ENCODE measurements around the gene MATN3. TPM values are rescaled to one million over a fixed set of nuclear protein-coding genes. Genes with fewer than 3 reads are reported as not detected.

MATN3 gene
- total RNA-seq, 1 donor from 2014 or later: 1.6 TPM

DNA sequence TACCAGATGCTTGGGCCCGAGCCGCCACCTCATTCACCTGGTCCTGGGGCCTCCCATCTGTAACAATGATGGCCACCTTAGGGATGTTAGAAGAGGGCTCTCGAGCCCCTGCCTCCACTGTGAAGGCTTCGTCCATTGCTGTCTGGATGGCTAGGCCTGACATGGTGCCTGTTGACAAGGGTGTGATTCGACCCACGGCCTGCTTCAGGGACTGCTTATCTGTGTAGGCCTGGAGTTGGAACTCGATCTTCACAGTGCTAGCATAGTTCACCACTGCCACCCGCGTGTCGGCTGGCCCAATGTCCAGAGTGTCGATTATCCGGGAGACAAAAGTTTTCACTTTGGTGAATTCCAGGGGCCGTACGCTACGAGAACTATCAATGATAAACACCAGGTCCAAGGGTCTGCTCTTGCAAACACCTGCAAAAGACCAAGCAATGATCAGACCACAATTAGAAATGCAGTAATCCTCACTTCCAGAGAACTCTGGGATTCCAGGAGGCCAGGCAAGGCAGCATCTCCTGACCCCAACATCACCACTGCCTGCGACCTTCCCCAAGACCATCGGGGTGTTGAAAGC, 6.5 kb downstream of the MATN3 start:
- no peak for FAIRE-seq

GRCh38 chr2:20005067-20005627, 7.3 kb downstream of the MATN3 start:
- FAIRE-seq: no peak
- no peak for DNase-seq (ENCODE audit: low spot score in 2 of 2)

More for the DNA sequence above, 6.5 kb downstream of the MATN3 start:
- no peak for DNase-seq (ENCODE audit: low spot score in 2 of 2)

GRCh38 chr2:20001361-20001863, 11.1 kb downstream of the MATN3 start:
- FAIRE-seq (no peak), DNase-seq (ENCODE audit: low spot score in 2 of 2) (no peak)

DNA sequence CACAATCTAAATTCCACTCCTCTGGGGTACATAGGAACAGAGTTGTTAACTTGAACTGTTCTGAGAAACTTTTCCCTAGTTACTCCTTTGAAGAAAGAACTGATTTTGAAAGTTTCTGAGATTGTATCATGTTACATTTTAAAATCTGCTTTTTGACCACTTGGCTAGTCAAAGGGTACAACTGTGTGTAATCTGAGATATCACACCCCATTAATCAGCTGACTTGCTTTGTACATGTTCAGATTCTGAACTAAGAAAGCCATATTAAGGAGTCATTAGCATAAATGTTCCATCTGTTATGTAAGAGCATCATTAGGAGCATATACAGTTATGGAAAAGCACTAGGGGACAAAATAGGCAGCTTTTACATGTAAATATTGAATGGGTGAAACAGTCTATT, 18.7 kb downstream of the MATN3 start:
- DNase-seq (ENCODE audit: low spot score in 2 of 2): no peak
- FAIRE-seq: no peak

- FAIRE-seq (no peak), DNase-seq (ENCODE audit: low spot score in 2 of 2) (no peak)
Observed at GRCh38 chr2:19991895-19992294, 20.6 kb downstream of the MATN3 start.

DNA sequence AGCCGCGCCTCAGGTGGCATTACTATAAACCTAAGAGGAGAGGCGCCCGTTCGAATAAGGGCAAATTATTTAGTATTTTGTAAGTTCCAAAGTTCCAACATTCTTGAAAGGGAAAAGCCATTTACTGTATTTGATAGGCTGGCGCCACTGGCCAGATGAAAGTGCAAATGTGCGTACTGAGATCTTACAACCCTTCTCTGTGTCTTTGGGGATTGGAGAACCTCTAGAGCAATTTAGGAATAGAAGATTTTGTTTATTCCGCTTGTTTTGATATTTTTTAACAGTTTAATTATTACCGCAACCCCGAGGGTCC, 22.1 kb downstream of the MATN3 start:
- DNase-seq (ENCODE audit: low spot score in 2 of 2) (no peak), FAIRE-seq (no peak)

GRCh38 chr2:19989667-19990415, 22.6 kb downstream of the MATN3 start, which contains the start of gene WDR35:
Gene WDR35 (minus strand): TSS chr2:19990105. CDS start chr2:19990015, 90 bp downstream.
- DNase-seq (ENCODE audit: low spot score in 2 of 2): peak; percentile 86 to 95
- no peak for FAIRE-seq

- FAIRE-seq (no peak), DNase-seq (ENCODE audit: low spot score in 2 of 2) (no peak)
Observed at GRCh38 chr2:19989342-19989666, 23.2 kb downstream of the MATN3 start.

DNA sequence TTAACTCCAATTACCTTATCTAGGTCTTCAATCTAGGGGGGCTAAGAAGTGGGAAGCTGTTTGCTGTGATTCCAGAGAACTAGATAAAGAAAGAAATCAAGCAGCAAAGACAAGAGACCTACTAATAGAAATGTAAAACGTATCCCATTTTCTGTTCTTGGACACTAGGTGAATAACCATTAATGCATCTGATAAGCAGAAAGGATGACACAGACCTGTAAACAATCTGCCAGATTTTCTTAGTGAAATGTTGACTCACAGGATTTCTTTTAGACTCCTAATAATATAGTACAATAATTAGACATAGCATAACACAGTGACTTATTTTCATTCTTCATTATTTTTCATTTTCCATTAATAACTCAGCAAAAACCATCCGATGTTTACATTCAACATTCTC, 23.9 kb downstream of the MATN3 start:
- FAIRE-seq: no peak
- DNase-seq (ENCODE audit: low spot score in 2 of 2): no peak

DNA sequence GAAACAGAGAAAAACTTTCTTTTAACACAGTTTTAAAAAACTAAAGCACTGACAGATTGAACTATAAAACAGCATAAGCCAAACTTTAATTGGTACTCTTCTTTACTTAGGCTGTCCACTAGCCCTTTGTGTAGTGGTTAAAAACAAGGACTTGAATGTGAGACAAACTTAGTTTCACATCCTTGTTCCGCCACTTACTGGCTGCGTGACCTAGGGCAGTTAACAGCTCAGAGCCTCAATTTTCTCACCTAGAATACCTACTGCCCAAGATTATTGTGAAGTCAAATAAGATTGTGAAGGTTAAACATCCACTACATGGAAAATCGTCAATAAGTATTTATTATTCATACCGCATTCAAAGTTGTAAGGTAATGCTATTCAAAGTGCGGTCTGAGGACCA, 24.5 kb downstream of the MATN3 start:
- DNase-seq (ENCODE audit: low spot score in 2 of 2): no peak
- FAIRE-seq: no peak

GRCh38 chr2:19982268-19982667, 30.2 kb downstream of the MATN3 start:
- DNase-seq (ENCODE audit: low spot score in 2 of 2): no peak
- FAIRE-seq: no peak

GRCh38 chr2:19979932-19980331, 32.5 kb downstream of the MATN3 start:
- FAIRE-seq (no peak), DNase-seq (ENCODE audit: low spot score in 2 of 2) (no peak)

- FAIRE-seq: no peak
- no peak for DNase-seq (ENCODE audit: low spot score in 2 of 2)
Observed at GRCh38 chr2:19973466-19973865, 39.0 kb downstream of the MATN3 start.

DNA sequence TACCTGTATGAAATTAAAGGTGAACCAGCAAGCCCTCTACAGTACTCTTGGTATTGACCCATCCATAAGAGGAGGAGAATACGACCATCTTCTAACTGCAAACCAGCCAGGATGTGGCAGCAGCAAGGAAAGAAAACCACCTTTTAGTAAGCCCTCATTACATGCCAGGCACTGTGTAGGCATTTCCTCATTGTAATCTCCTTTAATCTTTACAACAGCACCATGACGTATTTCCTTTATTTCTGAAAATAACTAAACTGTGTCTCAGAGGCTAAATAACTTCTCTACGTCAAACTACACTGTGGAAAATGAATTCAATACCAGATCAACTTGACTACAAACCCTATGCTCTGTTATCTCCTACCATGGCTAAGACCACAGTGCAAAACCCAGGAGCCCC, 40.8 kb downstream of the MATN3 start:
- no peak for DNase-seq (ENCODE audit: low spot score in 2 of 2)

DNA sequence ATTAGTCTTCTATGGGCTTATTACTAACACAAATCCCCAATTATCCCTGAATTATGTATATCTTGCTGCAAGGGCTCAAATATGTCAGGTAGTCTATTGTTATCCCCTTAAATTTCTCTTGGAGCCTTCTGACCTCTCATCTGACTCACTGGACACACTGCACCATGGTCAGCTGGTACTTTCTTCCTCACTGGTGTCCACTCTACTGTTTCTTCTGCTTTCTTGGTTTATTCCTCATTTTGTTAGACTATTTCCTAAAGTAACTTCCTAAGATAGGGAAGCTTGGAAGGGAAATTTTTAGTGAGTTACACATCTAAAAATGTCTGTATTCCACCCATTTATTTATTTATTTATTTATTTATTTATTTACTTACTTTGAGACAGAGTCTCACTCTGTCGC, 49.1 kb downstream of the MATN3 start:
- no peak for DNase-seq (ENCODE audit: low spot score in 2 of 2)
- FAIRE-seq: no peak

More for the DNA sequence above, 40.8 kb downstream of the MATN3 start:
- no peak for FAIRE-seq

DNA sequence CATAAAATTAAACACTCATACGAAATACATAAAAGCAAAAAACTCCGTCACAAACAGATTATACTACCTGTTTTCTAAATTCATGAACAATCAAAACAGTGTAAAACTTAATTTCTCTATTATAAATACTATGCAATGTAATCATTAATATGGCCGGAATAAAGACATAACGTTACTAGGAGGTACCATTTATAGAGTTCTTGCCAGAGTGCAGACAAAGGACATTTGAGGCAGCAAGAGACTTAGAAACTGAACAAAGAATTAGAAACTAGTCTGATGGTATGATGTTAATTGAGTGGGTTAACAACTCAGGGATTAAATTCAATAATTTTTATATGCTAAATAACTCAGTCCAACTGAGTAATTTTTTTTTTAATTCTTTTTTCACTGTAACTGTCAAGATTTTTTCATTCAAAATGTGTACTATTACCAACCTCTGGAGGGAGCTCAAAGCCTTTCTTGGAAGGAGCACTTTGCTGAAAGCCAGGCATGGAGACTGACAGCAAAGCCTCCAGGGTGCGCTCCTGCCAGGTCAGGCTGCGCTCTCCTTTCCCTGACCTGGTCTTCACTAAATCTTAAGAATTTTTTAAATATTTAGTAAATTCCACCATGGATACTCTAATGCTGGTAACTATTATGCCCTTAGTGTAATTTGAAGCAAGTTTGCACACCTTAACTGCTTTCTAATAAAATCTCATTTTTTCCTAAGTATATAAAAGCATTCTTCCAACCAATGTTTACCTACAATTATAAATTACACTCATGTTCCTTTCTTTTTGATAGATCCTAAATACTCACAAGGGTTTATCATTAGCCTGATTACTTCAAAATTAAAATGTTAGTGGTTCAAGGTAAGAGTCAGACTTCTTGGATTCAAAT, 56.7 kb downstream of the MATN3 start:
- FAIRE-seq (peak; percentile 96), DNase-seq (ENCODE audit: low spot score in 2 of 2) (peak; percentile 17 to 65)

DNA sequence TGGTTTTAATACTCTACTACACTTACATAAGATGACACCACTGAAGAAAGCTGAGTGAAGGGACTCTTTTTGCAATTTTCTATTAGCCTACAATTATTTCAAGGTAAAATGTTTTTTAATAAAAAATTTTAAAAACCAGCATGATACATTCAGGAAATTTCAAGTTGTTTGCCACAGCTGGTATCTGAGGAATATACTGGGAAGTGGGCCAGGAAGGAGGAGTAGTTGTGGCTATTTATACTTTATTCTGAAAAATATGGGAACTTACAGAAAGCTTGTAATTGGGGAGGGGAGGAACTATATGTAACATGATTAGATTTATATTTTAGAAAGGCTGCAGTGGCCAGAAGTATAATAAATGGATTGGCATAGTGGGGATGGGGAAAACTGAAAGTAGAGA, 63.4 kb downstream of the MATN3 start:
- DNase-seq (ENCODE audit: low spot score in 2 of 2) (no peak), FAIRE-seq (no peak)

GRCh38 chr2:19947184-19947940, 65.1 kb downstream of the MATN3 start:
- no peak for FAIRE-seq
- DNase-seq (ENCODE audit: low spot score in 2 of 2): no peak

DNA sequence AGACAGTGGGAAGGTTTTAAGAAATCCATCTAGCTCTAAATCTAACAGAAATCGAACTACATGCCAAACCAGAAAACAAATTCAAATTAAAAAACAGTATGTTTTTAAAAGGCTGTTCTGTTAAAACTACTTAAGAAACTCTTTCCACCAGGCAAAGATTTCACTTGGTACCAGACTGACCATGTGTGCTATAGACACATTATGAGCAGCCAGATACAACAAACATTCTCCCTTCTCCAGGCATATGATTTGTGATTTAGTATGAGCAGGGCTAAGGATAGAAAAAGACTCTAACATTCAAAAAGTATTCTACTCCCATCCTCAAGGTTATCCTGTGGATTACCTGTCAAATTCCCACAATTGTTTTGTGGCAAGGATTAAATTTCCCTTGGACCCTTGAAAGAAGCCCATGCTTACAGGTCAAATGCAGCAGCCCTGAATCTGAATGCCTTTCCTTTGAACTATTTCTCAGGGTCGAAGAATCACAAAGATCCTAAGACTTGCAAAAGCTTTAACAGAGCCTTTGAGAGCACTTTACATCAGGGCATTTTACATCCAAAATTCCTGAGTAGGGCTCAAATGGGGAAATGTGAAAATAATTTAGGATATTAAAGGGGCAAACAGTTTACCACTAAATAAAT, 68.1 kb downstream of the MATN3 start:
- DNase-seq (ENCODE audit: low spot score in 2 of 2) (no peak), FAIRE-seq (no peak)

DNA sequence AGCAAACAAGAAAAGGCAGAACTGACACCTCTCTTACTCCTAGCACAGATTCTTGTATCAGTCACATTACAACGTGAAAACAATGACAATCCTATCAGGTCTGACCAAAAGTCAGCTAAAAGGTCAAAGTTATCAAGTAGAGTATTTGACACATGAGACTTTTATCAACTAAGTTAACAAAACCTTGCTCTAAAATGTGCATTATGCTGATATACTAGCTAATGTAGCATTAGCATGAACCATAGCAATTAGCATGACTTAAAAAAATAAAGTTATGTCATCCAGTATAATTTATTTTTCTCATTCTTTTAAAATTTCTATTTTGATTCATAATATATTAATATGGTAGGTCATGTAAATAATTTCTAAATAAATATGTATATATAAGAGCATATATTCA, 69.3 kb downstream of the MATN3 start:
- FAIRE-seq: peak; percentile 24

More for the DNA sequence above, 69.3 kb downstream of the MATN3 start:
- DNase-seq (ENCODE audit: low spot score in 2 of 2): no peak

Data from frontal cortex (tissue), 4 donors.